ENCODE results near the gene NISCH.

GRCh38 chr3:52541050-52541449, 85.6 kb downstream of the NISCH start:
- no peak for TF ChIP-seq POLR2AphosphoS5 (IDR thresholded peaks at IDR 0.05; ENCODE audit: low read depth, low read length)
- TF ChIP-seq CTCF (IDR thresholded peaks at IDR 0.05 in 2 of 3, conservative IDR thresholded peaks at IDR 0.05 in 1 of 3; ENCODE audit: borderline replicate concordance in 1 of 3, insufficient read depth in 1 of 3, low read depth in 2 of 3, low read length in 2 of 3) = no peak
- no peak for TF ChIP-seq SRF (IDR thresholded peaks at IDR 0.05; ENCODE audit: low read depth)
- no peak for TF ChIP-seq POLR2A (IDR thresholded peaks at IDR 0.05; ENCODE audit: borderline replicate concordance, extremely low read depth, insufficient read depth, insufficient read length)
- no peak for TF ChIP-seq EGR1 (IDR thresholded peaks at IDR 0.05; ENCODE audit: low read depth)

Data from HCT116 (cell line).